ENCODE data around the gene PRR5L.
A peak's percentile ranks its signal among the peaks of the same experiment; 100 is the strongest.

Gene PRR5L

DNA sequence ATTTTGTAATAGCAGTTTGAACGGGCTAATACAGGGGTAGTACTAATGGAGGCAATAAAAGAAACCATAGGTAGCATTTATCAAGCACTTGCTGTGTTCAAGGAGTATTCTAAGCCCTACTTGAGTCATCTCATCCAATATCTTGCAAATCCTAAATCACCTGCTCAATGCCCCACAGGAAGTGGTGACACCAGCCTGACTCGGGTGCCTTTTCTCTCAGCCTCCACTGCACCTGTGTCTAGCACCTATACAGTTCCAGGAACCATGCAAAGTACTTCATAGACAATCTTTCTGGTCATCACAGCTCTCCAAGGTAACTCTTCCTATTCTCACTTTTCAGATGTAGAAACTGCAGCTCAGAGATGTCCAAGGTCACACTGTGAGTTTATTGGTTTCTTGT is 98.0 kb downstream of the PRR5L start:
- no peak overlapping the region for H2AFZ ChIP-seq (ENCODE audit: low read length)
- no peak overlapping the region for H2BK12ac ChIP-seq (ENCODE audit: low read length)
- H3K4ac ChIP-seq (ENCODE audit: low read length): no peak overlapping the region
- no peak overlapping the region for H3K9ac ChIP-seq (ENCODE audit: low read depth, low read length, poor library complexity)
- H3K23ac ChIP-seq (ENCODE audit: low read depth, low read length, poor library complexity): no peak overlapping the region
- no peak overlapping the region for H3K4me2 ChIP-seq (ENCODE audit: insufficient read depth, low read length, poor library complexity, severe bottlenecking)
- no peak overlapping the region for H3K18ac ChIP-seq (ENCODE audit: low read length)
- H3K14ac ChIP-seq (ENCODE audit: low read length): no peak overlapping the region
- no peaks in the 10 kb centered on the region for H3K27me3 ChIP-seq (ENCODE audit: control insufficient read depth in 3 of 3, insufficient read depth in 3 of 3, low read depth in 1 of 3, low read length in 3 of 3)
- H3K27ac ChIP-seq (replicated peaks; ENCODE audit: low read length): no peak overlapping the region
- H2BK15ac ChIP-seq (ENCODE audit: low read length): no peak overlapping the region
- peaks cover 0 to 17% of the 10 kb centered on the region in 2 donors for H3K9me3 ChIP-seq (replicated peaks in 1 of 2; ENCODE audit: control insufficient read depth in 2 of 2, insufficient read depth in 1 of 2, low read depth in 1 of 2, low read length in 2 of 2)
- WGBS, 2 donors (ENCODE audit: extremely low coverage in 2 of 2, insufficient read length in 2 of 2, insufficient replicate concordance in 1 of 2): no CpG with 5 or more reads among the region's 2 CpGs
- no peak overlapping the region for H2BK5ac ChIP-seq (ENCODE audit: low read length)
- no peaks in the 10 kb centered on the region for H3K79me1 ChIP-seq (ENCODE audit: low read depth, low read length)
- peaks cover 10 to 66% of the 10 kb centered on the region in 2 donors for H3K36me3 ChIP-seq (replicated peaks in 1 of 2; ENCODE audit: control insufficient read depth in 2 of 2, insufficient read depth in 2 of 2, low read length in 2 of 2)
- no peak overlapping the region for H2AK5ac ChIP-seq (ENCODE audit: low read depth, low read length)
- no peak overlapping the region for H4K91ac ChIP-seq (ENCODE audit: low read depth, low read length, poor library complexity)
- H3K4me3 ChIP-seq (ENCODE audit: low read length in 2 of 2): no peak overlapping the region
- no peak overlapping the region for H2BK120ac ChIP-seq (ENCODE audit: low read depth, low read length)
- no peak for DNase-seq (ENCODE audit: low spot score)
- no peak overlapping the region for H4K8ac ChIP-seq (ENCODE audit: low read depth, low read length)
- H3K4me1 ChIP-seq (ENCODE audit: control insufficient read depth in 2 of 2, insufficient read depth in 1 of 2, low read depth in 1 of 2, low read length in 2 of 2): peaks cover 5 to 28% of the 10 kb centered on the region in 2 donors

DNA sequence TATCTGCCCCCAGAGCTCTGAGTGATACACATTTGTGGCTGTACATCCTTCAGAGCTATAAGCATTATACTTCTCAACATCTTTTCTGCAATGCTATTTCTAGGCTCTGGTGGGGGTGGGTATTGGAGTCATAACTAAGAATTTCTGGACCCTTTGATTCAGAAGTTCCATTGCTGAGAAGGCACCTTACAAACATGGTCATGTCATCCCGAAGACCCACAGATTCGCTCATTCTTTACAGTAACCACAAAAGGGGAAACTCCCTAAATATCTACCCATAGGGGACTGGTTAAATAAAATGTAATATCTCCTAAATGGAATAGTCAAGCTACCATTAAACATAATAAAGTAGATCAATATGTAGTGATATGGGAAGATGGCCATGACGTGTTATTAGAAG is 98.8 kb downstream of the PRR5L start:
- Histone ChIP-seq H3K14ac (ENCODE audit: low read length) (no peak overlapping the region), H2BK15ac (ENCODE audit: low read length) (no peak overlapping the region), H3K9me3 (replicated peaks in 1 of 2; ENCODE audit: control insufficient read depth in 2 of 2, insufficient read depth in 1 of 2, low read depth in 1 of 2, low read length in 2 of 2) (peaks cover 0 to 17% of the 10 kb centered on the region in 2 donors), H2AFZ (ENCODE audit: low read length) (no peak overlapping the region), H3K18ac (ENCODE audit: low read length) (no peak overlapping the region), H2BK120ac (ENCODE audit: low read depth, low read length) (no peak overlapping the region), H3K4me2 (ENCODE audit: insufficient read depth, low read length, poor library complexity, severe bottlenecking) (no peak overlapping the region), H3K23ac (ENCODE audit: low read depth, low read length, poor library complexity) (no peak overlapping the region), H3K4me3 (ENCODE audit: low read length in 2 of 2) (no peak overlapping the region), H3K79me1 (ENCODE audit: low read depth, low read length) (no peaks in the 10 kb centered on the region), H4K8ac (ENCODE audit: low read depth, low read length) (no peak overlapping the region), H3K4ac (ENCODE audit: low read length) (no peak overlapping the region), H2BK12ac (ENCODE audit: low read length) (no peak overlapping the region), H3K9ac (ENCODE audit: low read depth, low read length, poor library complexity) (no peak overlapping the region), H3K27ac (replicated peaks; ENCODE audit: low read length) (no peak overlapping the region), H3K36me3 (replicated peaks in 1 of 2; ENCODE audit: control insufficient read depth in 2 of 2, insufficient read depth in 2 of 2, low read length in 2 of 2) (peaks cover 10 to 72% of the 10 kb centered on the region in 2 donors), H2BK5ac (ENCODE audit: low read length) (no peak overlapping the region), H3K4me1 (ENCODE audit: control insufficient read depth in 2 of 2, insufficient read depth in 1 of 2, low read depth in 1 of 2, low read length in 2 of 2) (peaks cover 5 to 25% of the 10 kb centered on the region in 2 donors), H2AK5ac (ENCODE audit: low read depth, low read length) (no peak overlapping the region), H4K91ac (ENCODE audit: low read depth, low read length, poor library complexity) (no peak overlapping the region), H3K27me3 (ENCODE audit: control insufficient read depth in 3 of 3, insufficient read depth in 3 of 3, low read depth in 1 of 3, low read length in 3 of 3) (no peaks in the 10 kb centered on the region)
- DNase-seq (ENCODE audit: low spot score): no peak
- no CpG with 5 or more reads among the region's 3 CpGs for WGBS, 2 donors (ENCODE audit: extremely low coverage in 2 of 2, insufficient read length in 2 of 2, insufficient replicate concordance in 1 of 2)

DNA sequence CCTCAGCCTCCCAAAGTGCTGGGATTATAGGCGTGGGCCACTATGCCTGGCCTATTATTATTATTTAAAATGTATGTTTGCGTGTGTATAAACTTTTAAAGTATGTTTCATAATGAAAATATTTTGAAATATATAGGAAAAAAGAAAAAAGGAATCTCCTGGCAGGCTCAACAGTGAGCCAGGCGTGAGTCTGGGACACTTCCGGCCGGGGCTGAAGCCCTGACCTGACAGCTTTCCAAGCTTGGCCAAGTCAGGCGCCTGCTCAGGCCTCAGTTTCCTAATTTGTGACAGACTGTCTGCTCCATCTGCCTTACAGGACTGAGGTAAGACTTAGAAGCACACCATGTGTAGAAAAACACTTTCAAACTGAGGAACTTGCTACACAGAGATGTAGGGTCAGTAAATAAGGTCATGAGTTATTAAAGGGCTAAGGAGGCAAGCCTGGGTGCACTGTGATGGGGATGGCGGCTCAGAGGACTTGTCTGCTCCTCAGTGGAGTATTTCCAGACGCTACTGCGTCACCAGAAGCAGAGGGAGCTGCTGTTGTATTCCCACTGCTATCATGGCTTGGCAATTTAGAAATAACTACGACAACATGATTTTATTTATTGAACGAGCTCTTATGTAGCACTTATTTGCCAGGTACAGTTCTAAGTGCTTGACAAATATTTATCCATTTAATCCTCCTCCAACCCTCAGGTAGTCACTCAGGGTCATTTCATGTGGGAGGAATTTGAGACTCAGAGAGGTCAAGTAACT is 100.1 kb downstream of the PRR5L start:
- no CpG with 5 or more reads among the region's 11 CpGs for WGBS, 2 donors (ENCODE audit: extremely low coverage in 2 of 2, insufficient read length in 2 of 2, insufficient replicate concordance in 1 of 2)
- Histone ChIP-seq H3K27ac (replicated peaks; ENCODE audit: low read length) (no peak overlapping the region), H2AFZ (ENCODE audit: low read length) (no peak overlapping the region), H4K91ac (ENCODE audit: low read depth, low read length, poor library complexity) (no peak overlapping the region), H3K9ac (ENCODE audit: low read depth, low read length, poor library complexity) (no peak overlapping the region), H2AK5ac (ENCODE audit: low read depth, low read length) (no peak overlapping the region), H3K23ac (ENCODE audit: low read depth, low read length, poor library complexity) (no peak overlapping the region), H2BK12ac (ENCODE audit: low read length) (no peak overlapping the region), H3K4me1 (ENCODE audit: control insufficient read depth in 2 of 2, insufficient read depth in 1 of 2, low read depth in 1 of 2, low read length in 2 of 2) (peaks cover 4 to 13% of the 10 kb centered on the region in 2 donors), H3K36me3 (replicated peaks in 1 of 2; ENCODE audit: control insufficient read depth in 2 of 2, insufficient read depth in 2 of 2, low read length in 2 of 2) (peaks cover 14 to 84% of the 10 kb centered on the region in 2 donors), H2BK5ac (ENCODE audit: low read length) (no peak overlapping the region), H3K9me3 (replicated peaks in 1 of 2; ENCODE audit: control insufficient read depth in 2 of 2, insufficient read depth in 1 of 2, low read depth in 1 of 2, low read length in 2 of 2) (peaks cover 0 to 17% of the 10 kb centered on the region in 2 donors), H3K79me1 (ENCODE audit: low read depth, low read length) (peaks cover 2% of the 10 kb centered on the region), H3K4ac (ENCODE audit: low read length) (no peak overlapping the region), H3K4me2 (ENCODE audit: insufficient read depth, low read length, poor library complexity, severe bottlenecking) (no peak overlapping the region), H2BK120ac (ENCODE audit: low read depth, low read length) (no peak overlapping the region), H3K14ac (ENCODE audit: low read length) (no peak overlapping the region), H3K4me3 (ENCODE audit: low read length in 2 of 2) (no peak overlapping the region), H2BK15ac (ENCODE audit: low read length) (no peak overlapping the region), H3K27me3 (ENCODE audit: control insufficient read depth in 3 of 3, insufficient read depth in 3 of 3, low read depth in 1 of 3, low read length in 3 of 3) (no peaks in the 10 kb centered on the region), H3K18ac (ENCODE audit: low read length) (no peak overlapping the region), H4K8ac (ENCODE audit: low read depth, low read length) (no peak overlapping the region)
- no peak for DNase-seq (ENCODE audit: low spot score)

DNA sequence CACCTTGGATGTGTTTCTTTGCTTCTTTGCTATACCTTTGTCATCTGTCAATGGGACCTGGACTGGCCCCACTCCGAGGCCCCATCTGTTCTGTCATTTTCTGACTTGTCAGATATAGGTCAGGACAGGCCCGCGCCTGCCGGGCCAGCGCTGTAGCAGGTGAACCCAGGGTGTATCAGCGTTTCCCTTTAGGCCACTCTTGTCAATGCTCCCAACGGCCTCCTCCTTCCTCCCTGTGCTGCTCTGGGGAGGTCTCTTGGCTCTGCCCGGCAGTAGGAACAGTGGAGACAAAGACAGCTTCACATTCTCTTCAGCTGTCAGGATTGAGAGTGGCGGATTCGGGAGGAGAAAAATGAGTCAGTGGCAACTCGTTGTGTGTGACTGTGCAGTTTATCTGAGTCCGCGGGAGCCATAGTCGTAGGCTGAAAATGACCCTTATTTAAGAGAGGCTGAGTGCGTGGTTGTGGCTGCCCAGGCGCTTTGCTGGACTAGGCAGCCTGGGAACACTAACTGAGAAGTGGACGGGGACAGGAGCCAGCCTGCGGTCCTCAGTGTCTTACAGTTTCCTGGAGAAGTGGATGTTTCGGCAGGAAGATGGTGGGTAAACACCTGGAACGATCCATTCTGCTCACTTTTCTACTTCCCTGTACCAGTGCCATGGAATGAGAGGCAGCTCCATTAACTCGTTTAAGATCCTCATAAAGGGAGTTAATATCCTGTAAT is 102.3 kb downstream of the PRR5L start:
- Histone ChIP-seq H2BK15ac (ENCODE audit: low read length) (no peak overlapping the region), H3K23ac (ENCODE audit: low read depth, low read length, poor library complexity) (no peak overlapping the region), H3K18ac (ENCODE audit: low read length) (no peak overlapping the region), H2BK120ac (ENCODE audit: low read depth, low read length) (no peak overlapping the region), H3K36me3 (replicated peaks in 1 of 2; ENCODE audit: control insufficient read depth in 2 of 2, insufficient read depth in 2 of 2, low read length in 2 of 2) (peaks cover 17 to 99% of the 10 kb centered on the region in 2 donors), H4K8ac (ENCODE audit: low read depth, low read length) (no peak overlapping the region), H2AFZ (ENCODE audit: low read length) (no peak overlapping the region), H3K4me3 (ENCODE audit: low read length in 2 of 2) (no peak overlapping the region), H3K9me3 (replicated peaks in 1 of 2; ENCODE audit: control insufficient read depth in 2 of 2, insufficient read depth in 1 of 2, low read depth in 1 of 2, low read length in 2 of 2) (peaks cover 0 to 8% of the 10 kb centered on the region in 2 donors), H3K4me1 (ENCODE audit: control insufficient read depth in 2 of 2, insufficient read depth in 1 of 2, low read depth in 1 of 2, low read length in 2 of 2) (peaks cover 3 to 6% of the 10 kb centered on the region in 2 donors), H2BK12ac (ENCODE audit: low read length) (no peak overlapping the region), H2BK5ac (ENCODE audit: low read length) (no peak overlapping the region), H3K14ac (ENCODE audit: low read length) (no peak overlapping the region), H3K4ac (ENCODE audit: low read length) (no peak overlapping the region), H3K9ac (ENCODE audit: low read depth, low read length, poor library complexity) (no peak overlapping the region), H2AK5ac (ENCODE audit: low read depth, low read length) (no peak overlapping the region), H3K27ac (replicated peaks; ENCODE audit: low read length) (peak overlapping the region; percentile 27), H3K27me3 (ENCODE audit: control insufficient read depth in 3 of 3, insufficient read depth in 3 of 3, low read depth in 1 of 3, low read length in 3 of 3) (no peaks in the 10 kb centered on the region), H3K4me2 (ENCODE audit: insufficient read depth, low read length, poor library complexity, severe bottlenecking) (no peak overlapping the region), H4K91ac (ENCODE audit: low read depth, low read length, poor library complexity) (no peak overlapping the region), H3K79me1 (ENCODE audit: low read depth, low read length) (peaks cover 2% of the 10 kb centered on the region)
- WGBS, 2 donors (ENCODE audit: extremely low coverage in 2 of 2, insufficient read length in 2 of 2, insufficient replicate concordance in 1 of 2): no CpG with 5 or more reads among the region's 21 CpGs
- no peak for DNase-seq (ENCODE audit: low spot score)
